Measurements from ENCODE around the gene PRICKLE4. TPM values are rescaled to one million over a fixed set of nuclear protein-coding genes. Genes with fewer than 3 reads are reported as not detected.

The PRICKLE4 gene
- total RNA-seq, 1 experiment from 2014 or later, result not detected

DNA sequence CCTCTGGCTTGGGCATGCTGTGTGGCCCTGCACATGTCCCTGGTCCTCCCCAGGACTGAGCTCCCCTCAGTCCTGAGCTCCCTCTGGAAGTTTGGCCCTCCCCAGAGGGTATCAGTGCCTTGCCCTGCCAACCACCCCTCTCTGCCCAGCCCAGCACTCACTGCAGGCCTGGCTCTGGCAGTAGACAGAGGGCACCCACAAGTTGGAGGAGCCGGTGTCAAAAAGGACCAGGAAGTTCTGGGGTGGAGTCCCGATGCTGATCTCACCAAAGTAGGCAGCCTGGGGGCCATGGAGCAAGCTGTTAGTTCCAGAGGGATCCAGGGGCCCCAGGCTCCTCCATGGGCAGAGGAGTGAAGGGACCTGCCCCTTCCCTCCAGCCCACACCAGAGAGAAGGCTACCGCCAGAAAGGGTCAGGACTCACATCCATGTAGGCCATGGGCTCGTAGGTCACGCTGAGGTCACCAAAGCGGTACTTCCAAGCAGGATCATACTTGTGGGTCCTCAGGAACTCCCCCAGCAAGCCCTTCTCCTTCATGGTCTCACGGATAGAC is 36.3 kb upstream of the PRICKLE4 start:
- intact Hi-C loops (cut with micrococcal nuclease; ENCODE audit: unreplicated experiment), result no loop called here

DNA sequence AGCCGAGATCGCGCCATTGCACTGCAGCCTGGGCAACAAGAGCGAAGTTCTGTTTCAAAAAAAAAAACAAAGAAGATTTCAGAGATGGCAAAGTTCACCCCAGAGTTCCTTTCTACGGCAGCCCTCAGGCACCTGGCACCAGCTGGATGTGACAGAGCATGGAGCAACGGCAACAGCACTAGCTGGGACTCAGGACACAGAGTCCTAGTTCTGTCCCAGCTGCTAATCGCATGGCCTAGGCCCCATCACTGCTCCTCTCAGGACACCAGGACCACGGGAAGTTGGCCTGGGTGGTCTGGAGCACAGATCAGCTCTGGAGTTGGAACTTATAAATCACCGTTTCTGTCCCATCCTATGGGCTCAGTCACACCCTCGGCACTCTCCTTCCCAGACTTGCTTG is 34.5 kb upstream of the PRICKLE4 start:
- Histone ChIP-seq H3K4me1 (ENCODE audit: insufficient read depth, low read length, poor library complexity, severe bottlenecking) (no peaks in the 10 kb centered on the region), H3K9me3 (ENCODE audit: low read depth, low read length, poor library complexity, severe bottlenecking) (no peaks in the 10 kb centered on the region), H3K27me3 (replicated peaks; ENCODE audit: insufficient read depth, low read depth, low read length, poor library complexity) (no peaks in the 10 kb centered on the region), H3K27ac (ENCODE audit: low read depth, low read length, poor library complexity, severe bottlenecking) (no peak overlapping the region), H3K36me3 (ENCODE audit: insufficient read depth, low read length, poor library complexity, severe bottlenecking) (no peaks in the 10 kb centered on the region), H3K4me3 (ENCODE audit: low read depth, low read length, poor library complexity, severe bottlenecking) (no peak overlapping the region)
- TF ChIP-seq, protein P1, sequence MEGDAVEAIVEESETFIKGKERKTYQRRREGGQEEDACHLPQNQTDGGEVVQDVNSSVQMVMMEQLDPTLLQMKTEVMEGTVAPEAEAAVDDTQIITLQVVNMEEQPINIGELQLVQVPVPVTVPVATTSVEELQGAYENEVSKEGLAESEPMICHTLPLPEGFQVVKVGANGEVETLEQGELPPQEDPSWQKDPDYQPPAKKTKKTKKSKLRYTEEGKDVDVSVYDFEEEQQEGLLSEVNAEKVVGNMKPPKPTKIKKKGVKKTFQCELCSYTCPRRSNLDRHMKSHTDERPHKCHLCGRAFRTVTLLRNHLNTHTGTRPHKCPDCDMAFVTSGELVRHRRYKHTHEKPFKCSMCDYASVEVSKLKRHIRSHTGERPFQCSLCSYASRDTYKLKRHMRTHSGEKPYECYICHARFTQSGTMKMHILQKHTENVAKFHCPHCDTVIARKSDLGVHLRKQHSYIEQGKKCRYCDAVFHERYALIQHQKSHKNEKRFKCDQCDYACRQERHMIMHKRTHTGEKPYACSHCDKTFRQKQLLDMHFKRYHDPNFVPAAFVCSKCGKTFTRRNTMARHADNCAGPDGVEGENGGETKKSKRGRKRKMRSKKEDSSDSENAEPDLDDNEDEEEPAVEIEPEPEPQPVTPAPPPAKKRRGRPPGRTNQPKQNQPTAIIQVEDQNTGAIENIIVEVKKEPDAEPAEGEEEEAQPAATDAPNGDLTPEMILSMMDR (conservative IDR thresholded peaks at IDR 0.05; ENCODE audit: low read depth, low read length), result no peak
- no peak for TF ChIP-seq EZH2 (IDR thresholded peaks at IDR 0.05; ENCODE audit: borderline replicate concordance, low read depth, low read length, poor library complexity, severe bottlenecking)
- intact Hi-C loops (cut with micrococcal nuclease; ENCODE audit: unreplicated experiment), result no loop called here
- ChIA-PET CTCF (no interaction called here), POLR2A (ENCODE audit: low non-redundant PET) (no interaction called here)
- DNase-seq (ENCODE audit: low spot score), result no peak
- no TSS peak for BruUV-seq (replicated peaks)

More for the DNA sequence above, 36.3 kb upstream of the PRICKLE4 start:
- TF ChIP-seq, protein P1 (conservative IDR thresholded peaks at IDR 0.05; ENCODE audit: low read depth, low read length), result no peak
- DNase-seq (ENCODE audit: low spot score), result no peak
- Histone ChIP-seq H3K9me3 (ENCODE audit: low read depth, low read length, poor library complexity, severe bottlenecking) (no peaks in the 10 kb centered on the region), H3K4me3 (ENCODE audit: low read depth, low read length, poor library complexity, severe bottlenecking) (no peak overlapping the region), H3K4me1 (ENCODE audit: insufficient read depth, low read length, poor library complexity, severe bottlenecking) (no peaks in the 10 kb centered on the region), H3K36me3 (ENCODE audit: insufficient read depth, low read length, poor library complexity, severe bottlenecking) (no peaks in the 10 kb centered on the region), H3K27ac (ENCODE audit: low read depth, low read length, poor library complexity, severe bottlenecking) (no peak overlapping the region), H3K27me3 (replicated peaks; ENCODE audit: insufficient read depth, low read depth, low read length, poor library complexity) (no peaks in the 10 kb centered on the region)
- BruUV-seq (replicated peaks), result no TSS peak
- ChIA-PET CTCF (no interaction called here), POLR2A (ENCODE audit: low non-redundant PET) (interaction anchor here (0.5 kb wide), 1 partner anchor 29 kb away, joined by 3 read pairs; no protein-coding TSS in a partner anchor)

DNA sequence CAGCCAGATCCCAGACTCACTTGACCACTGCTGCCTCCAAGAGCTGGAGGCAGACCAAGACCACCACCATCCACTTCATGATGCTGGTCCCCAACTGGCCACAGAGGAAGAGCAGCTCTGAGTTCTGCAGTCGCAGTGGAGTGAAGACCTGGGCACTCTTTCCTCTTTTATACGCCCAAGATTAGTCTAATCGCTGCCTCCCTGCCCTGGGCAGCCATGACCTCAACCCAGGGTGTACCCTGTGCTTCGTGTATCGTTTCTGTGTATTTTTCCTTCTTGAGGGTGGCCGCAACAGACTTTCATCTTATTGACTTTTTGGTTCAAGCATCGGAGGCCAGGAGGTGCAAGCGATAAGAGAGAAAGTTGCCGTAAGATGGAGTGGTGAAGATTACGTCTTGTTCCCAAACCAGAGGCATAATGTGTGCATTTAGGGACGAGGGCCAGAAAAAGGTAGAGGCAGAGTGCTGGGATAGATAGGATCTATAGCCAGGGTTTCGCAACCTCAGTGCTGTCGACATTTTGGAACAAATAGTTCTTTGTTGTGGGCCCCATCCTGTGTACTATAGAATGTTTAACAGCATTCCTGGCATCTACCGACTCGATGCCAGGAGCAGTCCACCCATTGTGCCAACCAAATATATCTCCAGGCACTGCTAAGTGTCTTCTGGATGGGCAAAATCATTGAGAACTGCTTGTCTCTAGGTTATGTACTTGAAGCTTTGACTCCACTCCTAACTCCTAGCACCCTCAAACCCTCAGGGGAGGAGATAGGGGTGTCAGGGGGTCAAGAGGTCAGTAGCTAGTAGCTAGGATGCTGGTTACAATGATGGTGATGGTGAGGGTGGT is 33.1 kb upstream of the PRICKLE4 start, which contains the start of gene PGC:
PGC (minus strand) TSS at position 142 of the 846 bp plus-strand sequence; CDS start at position 79, 63 bp downstream.
- Histone ChIP-seq H3K27me3 (replicated peaks; ENCODE audit: insufficient read depth, low read depth, low read length, poor library complexity) (no peaks in the 10 kb centered on the region), H3K4me1 (ENCODE audit: insufficient read depth, low read length, poor library complexity, severe bottlenecking) (no peaks in the 10 kb centered on the region), H3K36me3 (ENCODE audit: insufficient read depth, low read length, poor library complexity, severe bottlenecking) (no peaks in the 10 kb centered on the region), H3K9me3 (ENCODE audit: low read depth, low read length, poor library complexity, severe bottlenecking) (no peaks in the 10 kb centered on the region), H3K27ac (ENCODE audit: low read depth, low read length, poor library complexity, severe bottlenecking) (no peak within 1 kb of the TSS), H3K4me3 (ENCODE audit: low read depth, low read length, poor library complexity, severe bottlenecking) (no peak within 1 kb of the TSS)
- ChIA-PET CTCF (no interaction called here), POLR2A (ENCODE audit: low non-redundant PET) (no interaction called here)
- TF ChIP-seq, protein P1 (conservative IDR thresholded peaks at IDR 0.05; ENCODE audit: low read depth, low read length), result no peak
- no peak for TF ChIP-seq EZH2 (IDR thresholded peaks at IDR 0.05; ENCODE audit: borderline replicate concordance, low read depth, low read length, poor library complexity, severe bottlenecking)
- no peak for DNase-seq (ENCODE audit: low spot score)
- intact Hi-C loops (cut with micrococcal nuclease; ENCODE audit: unreplicated experiment), result no loop called here
- BruUV-seq (replicated peaks), result no TSS peak
